MCF 10A (cell line): ENCODE measurements around the gene SNRPD1. TPM values are rescaled to one million over a fixed set of nuclear protein-coding genes. Genes with fewer than 3 reads are reported as not detected.

Source experiments
- BruUV-seq: library from RNA; stranded (reverse); fragments of 400-500 nt; replicated peaks from 2 replicates; lab custom pipeline; 2021; lab: Mats Ljungman, UMichigan
- CTCF ChIA-PET: fragments of 300-600 bp; sonication (Branson Sonifier 250); formaldehyde crosslinking; extraction: SDS; loops from one replicate; lab custom pipeline; 2021; ENCODE audit warnings: antibody characterized with exemption, inconsistent platforms; lab: Yijun Ruan, JAX
- POLR2A ChIA-PET: fragments of 300-600, 350-650 bp; sonication (Branson Sonifier 250); formaldehyde crosslinking; extraction: SDS; loops from one replicate; lab custom pipeline; 2020; ENCODE audit warnings: antibody characterized with exemption, inconsistent platforms; lab: Yijun Ruan, JAX
- DNase-seq: peaks from one replicate; pipeline ENCODE4 v3.0.0-alpha.2; 2018; ENCODE audit not compliant: unreplicated experiment
- H3K27ac Mint-ChIP-seq: one replicate; pipeline ENCODE4 v1.8.0; 2022; ENCODE audit warnings: mild to moderate bottlenecking, low read depth, mixed read lengths; ENCODE audit not compliant: unreplicated experiment
- H3K27me3 Mint-ChIP-seq: one replicate; pipeline ENCODE4 v1.8.0; 2022; ENCODE audit warnings: mixed read lengths; ENCODE audit not compliant: insufficient read depth, unreplicated experiment
- H3K36me3 Mint-ChIP-seq: one replicate; pipeline ENCODE4 v1.8.0; 2022; ENCODE audit warnings: mild to moderate bottlenecking, moderate library complexity, mixed read lengths; ENCODE audit not compliant: insufficient read depth, unreplicated experiment
- H3K4me1 Mint-ChIP-seq: one replicate; pipeline ENCODE4 v1.8.0; 2022; ENCODE audit warnings: mixed read lengths; ENCODE audit not compliant: insufficient read depth, unreplicated experiment
- H3K4me3 Mint-ChIP-seq: one replicate; pipeline ENCODE4 v1.8.0; 2022; ENCODE audit warnings: mild to moderate bottlenecking, moderate library complexity, mixed read lengths; ENCODE audit not compliant: unreplicated experiment
- H3K9me3 Mint-ChIP-seq: one replicate; pipeline ENCODE4 v1.8.0; 2022; ENCODE audit warnings: mixed read lengths; ENCODE audit not compliant: unreplicated experiment
- intact Hi-C: fragments of 100-400 bp; cut with micrococcal nuclease; formaldehyde crosslinking; loops from 2 replicates; pipeline ENCODE4 v1.14.1; 2022
- total RNA-seq: library from RNA; stranded (reverse); gene quantifications from 2 replicates; pipeline ENCODE4 v1.2.3, GENCODE V29; 2022
- TF ChIP-seq, protein P1 (sequence below): fragments of 200-600 bp; IDR thresholded peaks from one replicate; pipeline ENCODE4 v1.8.0; 2022; ENCODE audit warnings: antibody characterized with exemption, mild to moderate bottlenecking; ENCODE audit not compliant: unreplicated experiment

The SNRPD1 gene
- total RNA-seq, 1 experiment from 2014 or later: 108 TPM

DNA sequence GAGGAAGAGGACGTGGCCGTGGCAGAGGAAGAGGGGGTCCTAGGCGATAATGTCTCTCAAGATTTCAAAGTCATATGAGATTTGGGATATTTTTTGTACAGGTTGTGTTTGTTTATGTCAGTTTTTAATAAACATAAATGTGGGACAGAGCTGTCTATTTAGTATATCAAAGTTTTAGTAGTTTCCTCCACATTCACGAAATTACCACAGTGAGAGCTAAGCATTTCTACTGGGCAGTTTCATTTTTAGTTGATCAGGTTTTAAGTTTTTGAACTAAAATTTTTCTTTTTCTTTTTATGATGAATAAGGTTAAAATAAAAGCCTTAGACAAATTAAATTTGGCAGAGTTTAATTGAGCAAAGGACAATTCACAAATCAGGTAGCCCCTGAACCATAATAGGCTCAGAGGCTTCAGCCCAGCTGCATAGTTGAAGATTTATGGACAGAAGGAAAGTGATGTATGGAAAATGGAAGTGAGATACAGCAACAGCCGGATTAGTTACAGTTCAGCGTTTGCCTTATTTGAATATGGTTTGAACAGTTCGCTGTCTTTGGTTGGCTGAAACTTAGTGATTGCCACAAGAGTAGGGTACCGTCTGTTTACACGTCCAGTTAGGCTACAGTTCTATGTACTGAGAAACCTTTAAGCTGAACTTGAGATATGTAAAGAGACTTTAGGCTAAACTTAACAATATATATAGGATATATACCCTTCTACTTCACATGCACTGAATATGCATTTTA is 17.1 kb downstream of the SNRPD1 start:
- Mint-ChIP-seq H3K27me3 (no peaks in the 10 kb centered on the region), H3K27ac (no peak overlapping the region), H3K4me1 (no peaks in the 10 kb centered on the region), H3K9me3 (no peaks in the 10 kb centered on the region), H3K36me3 (peaks cover 93% of the 10 kb centered on the region), H3K4me3 (no peak overlapping the region)
- no peak for DNase-seq
- CTCF ChIA-PET: interaction anchor here (0.7 kb wide), 1 partner anchor 12 kb away, joined by 3 read pairs; no protein-coding TSS in a partner anchor
- no TSS peak for BruUV-seq
- intact Hi-C loops: no loop called here
- POLR2A ChIA-PET: interaction anchor here (0.6 to 1.5 kb wide), 3 partner anchors 9 to 111 kb away, joined by 3 read pairs; partner anchors contain the start of gene MIB1
- TF ChIP-seq, protein P1, sequence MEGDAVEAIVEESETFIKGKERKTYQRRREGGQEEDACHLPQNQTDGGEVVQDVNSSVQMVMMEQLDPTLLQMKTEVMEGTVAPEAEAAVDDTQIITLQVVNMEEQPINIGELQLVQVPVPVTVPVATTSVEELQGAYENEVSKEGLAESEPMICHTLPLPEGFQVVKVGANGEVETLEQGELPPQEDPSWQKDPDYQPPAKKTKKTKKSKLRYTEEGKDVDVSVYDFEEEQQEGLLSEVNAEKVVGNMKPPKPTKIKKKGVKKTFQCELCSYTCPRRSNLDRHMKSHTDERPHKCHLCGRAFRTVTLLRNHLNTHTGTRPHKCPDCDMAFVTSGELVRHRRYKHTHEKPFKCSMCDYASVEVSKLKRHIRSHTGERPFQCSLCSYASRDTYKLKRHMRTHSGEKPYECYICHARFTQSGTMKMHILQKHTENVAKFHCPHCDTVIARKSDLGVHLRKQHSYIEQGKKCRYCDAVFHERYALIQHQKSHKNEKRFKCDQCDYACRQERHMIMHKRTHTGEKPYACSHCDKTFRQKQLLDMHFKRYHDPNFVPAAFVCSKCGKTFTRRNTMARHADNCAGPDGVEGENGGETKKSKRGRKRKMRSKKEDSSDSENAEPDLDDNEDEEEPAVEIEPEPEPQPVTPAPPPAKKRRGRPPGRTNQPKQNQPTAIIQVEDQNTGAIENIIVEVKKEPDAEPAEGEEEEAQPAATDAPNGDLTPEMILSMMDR: no peak

DNA sequence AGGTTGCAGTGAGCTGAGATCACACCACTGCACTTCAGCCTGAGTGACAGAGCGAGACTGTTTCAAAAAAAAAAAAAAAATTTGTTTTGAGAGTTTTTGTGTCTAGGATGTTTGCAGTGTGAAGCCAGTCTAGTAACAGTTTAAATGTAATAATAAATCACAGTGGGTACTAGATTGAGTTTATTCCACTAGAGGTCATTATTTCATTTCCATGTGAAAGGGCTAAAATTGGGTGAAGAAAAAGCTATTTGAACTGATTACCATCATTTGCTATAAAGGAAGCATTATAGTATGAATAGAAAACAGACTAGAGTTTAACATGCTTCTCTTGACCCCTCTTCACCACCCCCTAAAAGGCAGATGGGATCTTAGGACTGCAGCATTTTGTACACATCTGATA is 20.3 kb downstream of the SNRPD1 start:
- no TSS peak for BruUV-seq
- H3K36me3 Mint-ChIP-seq: peaks cover 75% of the 10 kb centered on the region
- H3K27ac Mint-ChIP-seq: no peak overlapping the region
- H3K4me3 Mint-ChIP-seq: no peak overlapping the region
- ChIA-PET CTCF (interaction anchor here (0.6 to 1.4 kb wide), 10 partner anchors 10 to 623 kb away, joined by 3 to 7 read pairs (median 4); no protein-coding TSS in a partner anchor), POLR2A (interaction anchor here (0.6 to 1.9 kb wide), 3 partner anchors 32 to 1311 kb away, joined by 3 to 11 read pairs (median 4); partner anchors contain the start of gene ESCO1)
- H3K27me3 Mint-ChIP-seq: no peaks in the 10 kb centered on the region
- TF ChIP-seq, protein P1: no peak
- no peaks in the 10 kb centered on the region for H3K4me1 Mint-ChIP-seq
- H3K9me3 Mint-ChIP-seq: no peaks in the 10 kb centered on the region
- intact Hi-C loops: loop anchor here (10.0 kb wide), 1 partner anchor 222 kb away; no protein-coding TSS in a partner anchor
- DNase-seq: no peak

DNA sequence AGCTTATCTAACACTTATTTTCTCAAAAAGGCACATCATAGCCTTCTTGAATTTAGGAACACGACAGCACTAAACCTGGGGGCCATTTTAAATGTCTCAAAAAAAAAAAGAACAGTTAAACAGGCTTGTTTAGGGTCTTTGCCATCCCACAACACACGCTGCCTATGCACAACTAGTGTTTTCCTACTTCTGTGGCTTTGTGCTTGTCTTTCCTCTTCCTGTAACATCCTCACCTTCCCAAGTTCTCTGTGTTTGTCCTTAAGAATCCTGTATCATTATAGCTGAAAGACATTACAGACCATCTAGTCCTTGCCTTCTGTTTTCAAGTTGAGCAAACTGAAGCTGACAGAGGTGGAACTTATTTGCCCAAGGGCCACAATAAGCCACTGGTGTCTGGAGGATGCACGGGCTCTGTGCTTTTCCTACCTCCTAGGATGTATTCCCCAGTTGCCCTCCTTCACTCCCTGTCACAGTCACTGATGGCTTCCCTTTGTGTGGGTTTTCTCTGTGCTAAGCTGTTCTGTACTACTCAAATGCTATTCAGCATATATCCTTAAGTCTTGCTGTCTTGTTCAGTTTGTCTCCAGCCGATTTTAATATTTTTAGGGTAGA is 22.6 kb downstream of the SNRPD1 start:
- BruUV-seq: no TSS peak
- Mint-ChIP-seq H3K4me3 (no peak overlapping the region), H3K9me3 (no peaks in the 10 kb centered on the region), H3K4me1 (peaks cover 12% of the 10 kb centered on the region), H3K27ac (no peak overlapping the region), H3K36me3 (peaks cover 53% of the 10 kb centered on the region), H3K27me3 (no peaks in the 10 kb centered on the region)
- TF ChIP-seq, protein P1: no peak
- POLR2A ChIA-PET: interaction anchor here (1.3 kb wide), 1 partner anchor 35 kb away, joined by 4 read pairs; the partner anchor contains the start of gene ESCO1
- intact Hi-C loops: loop anchor here (5.0 to 10.0 kb wide), 2 partner anchors 68 to 220 kb away; partner anchors contain the start of gene ABHD3
- no peak for DNase-seq
- CTCF ChIA-PET: interaction anchor here (1.6 kb wide), 1 partner anchor 23 kb away, joined by 4 read pairs; the partner anchor contains the start of gene SNRPD1
